Esophagus muscularis mucosa (tissue), 3 donors: Measurements from ENCODE around the gene CYP2U1.

Experiments used
- CTCF ChIP-seq, 3 experiments: fragments of 200-600 bp in 2 of 3; fragments of 450-650 bp in 1 of 3; sonication (generic) in 2 of 3; IDR thresholded peaks; one replicate each; pipeline ENCODE4 v1.5.1; 2017 to 2019; ENCODE audit warnings: antibody characterized with exemption in 3 of 3, mild to moderate bottlenecking in 2 of 3, moderate library complexity in 1 of 3
- POLR2A ChIP-seq: fragments of 450-650 bp; IDR thresholded peaks from one replicate; pipeline ENCODE4 v1.6.1; 2017; ENCODE audit warnings: antibody characterized with exemption, moderate library complexity, mild to moderate bottlenecking, low read depth

DNA sequence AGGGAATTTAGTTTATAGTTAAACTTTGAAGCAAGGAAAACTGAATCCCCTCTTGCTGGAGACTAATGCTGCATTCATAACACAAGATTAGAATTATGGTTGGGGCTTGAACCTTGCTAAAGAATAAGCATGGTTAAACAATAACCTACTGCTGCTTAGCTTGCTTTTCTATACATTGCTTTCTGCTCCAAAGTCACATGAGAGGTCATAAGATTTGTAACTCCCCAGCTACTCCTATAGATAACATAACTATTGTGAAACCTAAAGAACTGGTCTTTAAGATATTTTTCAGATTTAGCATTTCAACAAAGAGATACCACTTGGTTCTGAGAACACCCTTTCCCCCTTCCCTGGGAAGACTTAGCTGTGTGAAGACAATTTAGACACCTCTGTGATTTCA lies 41.3 kb downstream of the CYP2U1 start:
- TF ChIP-seq POLR2A = no peak
- no peak for TF ChIP-seq CTCF (IDR thresholded peaks at IDR 0.05)
